Stomach smooth muscle (tissue), 2 donors: ENCODE results near the gene PSEN1.

Experiments used
- H3K27ac ChIP-seq: one replicate; pipeline ENCODE4 v1.7.0; 2013; ENCODE audit warnings: mild to moderate bottlenecking, low read length, inconsistent platforms
- H3K27me3 ChIP-seq, 2 donors: one replicate each; pipeline ENCODE4 v1.7.0; 2013; ENCODE audit warnings: low read length in 2 of 2; ENCODE audit not compliant: insufficient read depth in 2 of 2, control insufficient read depth in 1 of 2
- H3K36me3 ChIP-seq, 2 donors: one replicate each; pipeline ENCODE4 v1.7.0; 2013; ENCODE audit warnings: low read length in 2 of 2; ENCODE audit not compliant: control insufficient read depth in 2 of 2, insufficient read depth in 2 of 2
- H3K4me1 ChIP-seq: one replicate; pipeline ENCODE4 v1.7.0; 2013; ENCODE audit warnings: low read length; ENCODE audit not compliant: control insufficient read depth, insufficient read depth
- H3K4me3 ChIP-seq, 2 donors: one replicate each; pipeline ENCODE4 v1.7.0; 2013; ENCODE audit warnings: low read length in 2 of 2
- H3K9ac ChIP-seq, 2 donors: one replicate each; pipeline ENCODE4 v1.7.0; 2013; ENCODE audit warnings: low read length in 2 of 2, mild to moderate bottlenecking in 1 of 2
- H3K9me3 ChIP-seq, 2 donors: one replicate each; pipeline ENCODE4 v1.7.0; 2013; ENCODE audit warnings: low read length in 2 of 2; ENCODE audit not compliant: control insufficient read depth in 2 of 2
- donor health status: healthy.
- donor health status: Pancreatic carcinoma.

PSEN1 gene

GRCh38 chr14:73245480-73246325 is 109.4 kb downstream of the PSEN1 start:
- H3K36me3 ChIP-seq, result no peaks in the 10 kb centered on the region
- no peaks in the 10 kb centered on the region for H3K27me3 ChIP-seq
- H3K9me3 ChIP-seq, result no peaks in the 10 kb centered on the region
- peaks cover 16% of the 10 kb centered on the region for H3K4me1 ChIP-seq
- no peak overlapping the region for H3K9ac ChIP-seq
- H3K27ac ChIP-seq, result no peak overlapping the region
- H3K4me3 ChIP-seq, result peak overlapping the region in 1 of 2 donors; percentile 64

GRCh38 chr14:73246387-73247150 is 110.3 kb downstream of the PSEN1 start:
- Histone ChIP-seq H3K9ac (no peak overlapping the region), H3K4me1 (peaks cover 8% of the 10 kb centered on the region)

GRCh38 chr14:73248108-73248868 is 112.0 kb downstream of the PSEN1 start:
- no peak overlapping the region for H3K9ac ChIP-seq
- no peaks in the 10 kb centered on the region for H3K9me3 ChIP-seq
- H3K4me3 ChIP-seq, result no peak overlapping the region
- H3K4me1 ChIP-seq, result no peaks in the 10 kb centered on the region
- no peaks in the 10 kb centered on the region for H3K36me3 ChIP-seq
- no peak overlapping the region for H3K27ac ChIP-seq
- no peaks in the 10 kb centered on the region for H3K27me3 ChIP-seq

More at GRCh38 chr14:73246387-73247150, 110.3 kb downstream of the PSEN1 start:
- Histone ChIP-seq H3K27me3 (no peaks in the 10 kb centered on the region), H3K36me3 (no peaks in the 10 kb centered on the region), H3K9me3 (no peaks in the 10 kb centered on the region), H3K27ac (no peak overlapping the region), H3K4me3 (no peak overlapping the region)

GRCh38 chr14:73249108-73249507 is 112.8 kb downstream of the PSEN1 start:
- H3K36me3 ChIP-seq, result no peaks in the 10 kb centered on the region
- H3K4me1 ChIP-seq, result no peaks in the 10 kb centered on the region
- H3K4me3 ChIP-seq, result no peak overlapping the region
- no peak overlapping the region for H3K27ac ChIP-seq
- H3K27me3 ChIP-seq, result no peaks in the 10 kb centered on the region
- H3K9ac ChIP-seq, result no peak overlapping the region
- no peaks in the 10 kb centered on the region for H3K9me3 ChIP-seq

- H3K4me1 ChIP-seq, result no peaks in the 10 kb centered on the region
- no peak overlapping the region for H3K9ac ChIP-seq
- H3K9me3 ChIP-seq, result no peaks in the 10 kb centered on the region
- no peak overlapping the region for H3K27ac ChIP-seq
- no peak overlapping the region for H3K4me3 ChIP-seq
- no peaks in the 10 kb centered on the region for H3K27me3 ChIP-seq
- H3K36me3 ChIP-seq, result peaks cover 0 to 3% of the 10 kb centered on the region in 2 donors
Measured at GRCh38 chr14:73249564-73250316, 113.4 kb downstream of the PSEN1 start.

- H3K27ac ChIP-seq, result no peak overlapping the region
- no peaks in the 10 kb centered on the region for H3K4me1 ChIP-seq
- H3K4me3 ChIP-seq, result no peak overlapping the region
- peaks cover 0 to 4% of the 10 kb centered on the region in 2 donors for H3K36me3 ChIP-seq
- H3K27me3 ChIP-seq, result no peaks in the 10 kb centered on the region
- H3K9me3 ChIP-seq, result no peaks in the 10 kb centered on the region
- H3K9ac ChIP-seq, result no peak overlapping the region
Measured at GRCh38 chr14:73250317-73250713, 114.0 kb downstream of the PSEN1 start.

GRCh38 chr14:73250781-73251500 is 114.6 kb downstream of the PSEN1 start:
- no peak overlapping the region for H3K27ac ChIP-seq
- no peak overlapping the region for H3K9ac ChIP-seq
- no peaks in the 10 kb centered on the region for H3K9me3 ChIP-seq
- H3K4me3 ChIP-seq, result no peak overlapping the region
- peaks cover 0 to 4% of the 10 kb centered on the region in 2 donors for H3K36me3 ChIP-seq
- no peaks in the 10 kb centered on the region for H3K27me3 ChIP-seq
- H3K4me1 ChIP-seq, result no peaks in the 10 kb centered on the region

- H3K9ac ChIP-seq, result no peak overlapping the region
- H3K4me1 ChIP-seq, result no peaks in the 10 kb centered on the region
- H3K9me3 ChIP-seq, result no peaks in the 10 kb centered on the region
- no peaks in the 10 kb centered on the region for H3K27me3 ChIP-seq
- no peak overlapping the region for H3K27ac ChIP-seq
- H3K36me3 ChIP-seq, result peaks cover 0 to 4% of the 10 kb centered on the region in 2 donors
- no peak overlapping the region for H3K4me3 ChIP-seq
Measured at GRCh38 chr14:73251516-73252215, 115.4 kb downstream of the PSEN1 start.

GRCh38 chr14:73252491-73253322 is 116.4 kb downstream of the PSEN1 start:
- Histone ChIP-seq H3K9ac (no peak overlapping the region), H3K27me3 (no peaks in the 10 kb centered on the region), H3K4me1 (no peaks in the 10 kb centered on the region), H3K27ac (no peak overlapping the region), H3K4me3 (no peak overlapping the region), H3K9me3 (no peaks in the 10 kb centered on the region), H3K36me3 (peaks cover 0 to 4% of the 10 kb centered on the region in 2 donors)
